Measurements from ENCODE around the gene VKORC1L1.

DNA sequence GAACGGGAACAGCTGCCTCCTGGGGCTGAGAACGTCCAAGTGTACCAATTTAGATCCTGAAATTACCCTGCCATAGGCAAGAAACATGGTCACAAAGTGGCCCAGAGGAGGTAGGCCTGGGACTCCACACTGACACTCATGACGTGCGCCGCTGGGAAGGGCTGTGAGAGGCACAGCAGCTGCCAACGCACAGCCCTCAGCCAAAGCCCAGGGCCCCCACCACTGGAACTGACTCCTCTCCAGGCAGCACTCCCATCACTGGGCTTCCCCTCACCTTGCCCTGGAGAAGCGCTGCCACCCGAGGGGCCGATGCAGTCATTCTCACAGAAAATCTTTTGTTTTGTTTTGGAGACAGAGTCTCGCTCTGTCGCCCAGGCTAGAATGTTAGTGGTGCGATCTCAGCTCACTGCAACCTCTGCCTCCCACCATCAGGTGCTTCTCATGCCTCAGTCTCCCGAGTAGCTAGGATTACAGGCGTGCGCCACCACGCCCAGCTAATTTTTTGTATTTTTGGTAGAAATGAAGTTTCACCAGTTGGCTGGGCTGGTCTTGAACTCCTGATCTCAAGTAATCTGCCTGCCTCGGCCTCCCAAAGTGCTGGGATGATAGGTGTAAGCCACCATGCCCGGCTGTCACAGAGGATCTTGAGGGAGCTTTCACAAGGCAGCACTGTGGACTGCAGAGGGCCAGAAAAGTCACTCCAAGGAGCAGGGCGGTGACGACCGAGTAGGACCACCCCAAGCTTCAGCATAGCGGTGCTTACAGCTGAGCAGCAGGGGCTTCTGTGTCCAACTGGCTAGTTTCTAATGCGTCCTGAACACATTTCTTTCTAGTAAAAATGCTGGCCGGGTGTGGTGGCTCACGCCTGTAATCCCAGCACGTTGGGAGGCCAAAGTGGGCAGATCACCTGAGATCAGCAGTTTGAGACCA lies 95.6 kb downstream of the VKORC1L1 start:
- TF ChIP-seq, protein P1, sequence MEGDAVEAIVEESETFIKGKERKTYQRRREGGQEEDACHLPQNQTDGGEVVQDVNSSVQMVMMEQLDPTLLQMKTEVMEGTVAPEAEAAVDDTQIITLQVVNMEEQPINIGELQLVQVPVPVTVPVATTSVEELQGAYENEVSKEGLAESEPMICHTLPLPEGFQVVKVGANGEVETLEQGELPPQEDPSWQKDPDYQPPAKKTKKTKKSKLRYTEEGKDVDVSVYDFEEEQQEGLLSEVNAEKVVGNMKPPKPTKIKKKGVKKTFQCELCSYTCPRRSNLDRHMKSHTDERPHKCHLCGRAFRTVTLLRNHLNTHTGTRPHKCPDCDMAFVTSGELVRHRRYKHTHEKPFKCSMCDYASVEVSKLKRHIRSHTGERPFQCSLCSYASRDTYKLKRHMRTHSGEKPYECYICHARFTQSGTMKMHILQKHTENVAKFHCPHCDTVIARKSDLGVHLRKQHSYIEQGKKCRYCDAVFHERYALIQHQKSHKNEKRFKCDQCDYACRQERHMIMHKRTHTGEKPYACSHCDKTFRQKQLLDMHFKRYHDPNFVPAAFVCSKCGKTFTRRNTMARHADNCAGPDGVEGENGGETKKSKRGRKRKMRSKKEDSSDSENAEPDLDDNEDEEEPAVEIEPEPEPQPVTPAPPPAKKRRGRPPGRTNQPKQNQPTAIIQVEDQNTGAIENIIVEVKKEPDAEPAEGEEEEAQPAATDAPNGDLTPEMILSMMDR (IDR thresholded peaks at IDR 0.05), result no peak
- TF ChIP-seq EZH2phosphoT487 (IDR thresholded peaks at IDR 0.05), result no peak

Data from neural progenitor cell (in vitro differentiated cells).